HepG2 (cell line): ENCODE results near the gene C18orf63. TPM values are rescaled to one million over a fixed set of nuclear protein-coding genes. Genes with fewer than 3 reads are reported as not detected.

Experiments
- FUBP1 ChIP-seq: sonication (generic); formaldehyde crosslinking; IDR thresholded peaks from 2 replicates; pipeline ENCODE4 v1.5.1; 2020; ENCODE audit warnings: missing genetic modification reagents, mild to moderate bottlenecking, borderline replicate concordance
- HNF1B ChIP-seq: sonication (generic); formaldehyde crosslinking; IDR thresholded peaks from 2 replicates; pipeline ENCODE4 v1.5.1; 2020; ENCODE audit warnings: mild to moderate bottlenecking, moderate library complexity, missing genetic modification reagents
- IKZF5 ChIP-seq: IDR thresholded peaks from 2 replicates; pipeline ENCODE4 v1.6.1; 2018; ENCODE audit warnings: missing genetic modification reagents, mild to moderate bottlenecking, missing compliant biosample characterization
- KDM4B ChIP-seq: sonication (generic); formaldehyde crosslinking; IDR thresholded peaks from 2 replicates; pipeline ENCODE4 v1.4.0; 2020; ENCODE audit warnings: missing genetic modification reagents
- KLF13 ChIP-seq: sonication (generic); formaldehyde crosslinking; IDR thresholded peaks from 2 replicates; pipeline ENCODE4 v1.4.0; 2020; ENCODE audit warnings: mild to moderate bottlenecking, missing genetic modification reagents
- MIER3 ChIP-seq: IDR thresholded peaks from 2 replicates; pipeline ENCODE4 v1.6.1; 2016; ENCODE audit warnings: missing compliant biosample characterization, borderline replicate concordance
- PHB2 ChIP-seq: fragments of 450-650 bp; IDR thresholded peaks from 2 replicates; pipeline ENCODE4 v1.6.1; 2018; ENCODE audit not compliant: partially characterized antibody
- PHF8 ChIP-seq: sonication (generic); formaldehyde crosslinking; IDR thresholded peaks from 2 replicates; pipeline ENCODE4 v1.5.0; 2020; ENCODE audit warnings: missing genetic modification reagents
- REST ChIP-seq, 2 experiments: IDR thresholded peaks; 2 replicates each; pipeline ENCODE4 v1.6.1; 2011 to 2012; ENCODE audit warnings: low read length in 2 of 2, borderline replicate concordance in 1 of 2, low read depth in 1 of 2, mild to moderate bottlenecking in 1 of 2, moderate library complexity in 1 of 2
- SMAD3 ChIP-seq: sonication (generic); formaldehyde crosslinking; IDR thresholded peaks from 2 replicates; pipeline ENCODE4 v1.4.0; 2020; ENCODE audit warnings: missing genetic modification reagents
- SMAD9 ChIP-seq: sonication (generic); formaldehyde crosslinking; IDR thresholded peaks from 2 replicates; pipeline ENCODE4 v1.5.1; 2020; ENCODE audit warnings: mild to moderate bottlenecking, missing genetic modification reagents
- SRY ChIP-seq: sonication (generic); formaldehyde crosslinking; IDR thresholded peaks from 2 replicates; pipeline ENCODE4 v1.8.0; 2022; ENCODE audit warnings: mild to moderate bottlenecking, missing genetic modification reagents
- YY1 ChIP-seq: IDR thresholded peaks from 2 replicates; pipeline ENCODE4 v1.6.1; 2011; ENCODE audit warnings: low read length, low read depth, moderate library complexity, mild to moderate bottlenecking; ENCODE audit not compliant: insufficient read depth, insufficient replicate concordance
- ZBTB38 ChIP-seq: sonication (generic); formaldehyde crosslinking; IDR thresholded peaks from 2 replicates; pipeline ENCODE4 v1.5.1; 2020; ENCODE audit warnings: mild to moderate bottlenecking, missing genetic modification reagents
- ZKSCAN8 ChIP-seq: IDR thresholded peaks from 2 replicates; pipeline ENCODE4 v1.6.1; 2016; ENCODE audit warnings: borderline replicate concordance, missing genetic modification reagents, missing compliant biosample characterization
- ZNF335 ChIP-seq: sonication (generic); formaldehyde crosslinking; IDR thresholded peaks from 2 replicates; pipeline ENCODE4 v1.4.0; 2020; ENCODE audit warnings: missing genetic modification reagents
- ZNF362 ChIP-seq: sonication (generic); formaldehyde crosslinking; IDR thresholded peaks from 2 replicates; pipeline ENCODE4 v1.4.0; 2020; ENCODE audit warnings: missing genetic modification reagents, mild to moderate bottlenecking, borderline replicate concordance
- ZNF766 ChIP-seq: sonication (generic); formaldehyde crosslinking; IDR thresholded peaks from 2 replicates; pipeline ENCODE4 v1.5.0; 2020; ENCODE audit warnings: missing genetic modification reagents, borderline replicate concordance
- ZNF839 ChIP-seq: sonication (generic); formaldehyde crosslinking; IDR thresholded peaks from 2 replicates; pipeline ENCODE4 v1.4.0; 2020; ENCODE audit warnings: missing genetic modification reagents, mild to moderate bottlenecking, borderline replicate concordance
- polyA plus RNA-seq, 8 experiments: library from polyadenylated mRNA; depleted of rRNA in 3 of 8; stranded (reverse) in 7 of 8; unstranded in 1 of 8; fragments of >200 nt; fragmentation: Illumina TruSeq in 4 of 8; extraction: Trizol in 4 of 8; gene quantifications; 2 replicates each; pipeline versions ENCODE4 v1.2.1 to v1.2.3, GENCODE V29; 2011 to 2016; ENCODE audit warnings: low read depth in 4 of 8, missing spikeins in 1 of 8, mixed read lengths in 1 of 8; ENCODE audit not compliant: insufficient read depth in 1 of 8
- total RNA-seq, 5 experiments: library from RNA; depleted of rRNA; stranded (reverse); fragments of >200 nt; fragmentation: Illumina TruSeq; extraction: Trizol; gene quantifications; 2 replicates each; pipeline ENCODE4 v1.2.3, GENCODE V29; 2016; ENCODE audit warnings: low read depth in 1 of 5

The C18orf63 gene
- total and polyA plus RNA-seq, 2 of the 13 experiments (the other 11 are each of a cell fraction or from before 2014, with no cell fraction given), result 0.01 TPM; not detected in 1

GRCh38 chr18:74291771-74292540 lies 23.7 kb upstream of the C18orf63 start, which contains the start of gene CYB5A (continued):
- TF ChIP-seq FUBP1 (CRISPR knock-in tag) (no peak), YY1 (peak; percentile 18), KDM4B (CRISPR knock-in tag) (no peak), HNF1B (CRISPR knock-in tag) (peak; percentile 97), PHB2 (no peak), ZBTB38 (CRISPR knock-in tag) (peak; percentile 82), PHF8 (CRISPR knock-in tag) (peak; percentile 60; the same call in 1 of the 2 replicates), ZNF839 (CRISPR knock-in tag) (no peak), SMAD3 (no peak; the same call in none of the 2 replicates), REST (IDR thresholded peaks at IDR 0.05; ENCODE audit: borderline replicate concordance in 1 of 2, low read depth in 1 of 2, low read length in 2 of 2) (peak in 1 of 2 experiments; percentile 51; a peak in 1 of 4 replicates), ZNF362 (CRISPR knock-in tag) (no peak), ZNF335 (peak; percentile 12; the same call in 1 of the 2 replicates), MIER3 (peak; percentile 72; the same call in 1 of the 2 replicates), ZNF766 (CRISPR knock-in tag) (0 out of 2 replicates have a peak, but pooled peaks have one; percentile 53), KLF13 (CRISPR knock-in tag) (no peak), ZKSCAN8 (CRISPR knock-in tag) (0 out of 2 replicates have a peak, but pooled peaks have one; percentile 20), SMAD9 (CRISPR knock-in tag) (peak; percentile 14; the same call in 1 of the 2 replicates), SRY (CRISPR knock-in tag) (no peak; the same call in 1 of the 2 replicates), IKZF5 (CRISPR knock-in tag) (0 out of 2 replicates have a peak, but pooled peaks have one; percentile 41)
